CD4-positive, alpha-beta T cell treated with Interleukin-12 subunit alpha and Interleukin-12 subunit beta, for 1 hour (primary cell): Measurements from ENCODE around the gene BTBD3.

ENCODE experiments used
- DNase-seq: peaks from one replicate; pipeline ENCODE4 v3.0.0-alpha.2; 2020

BTBD3 gene

GRCh38 chr20:11917663-11918062, at the start of gene BTBD3:
Gene BTBD3 (plus strand): TSS chr20:11917893. CDS start chr20:11918276, 383 bp downstream.
- no peak for DNase-seq

GRCh38 chr20:11869641-11870040, 48.1 kb upstream of the BTBD3 start:
- DNase-seq = no peak

- no peak for DNase-seq
These were observed 47.3 kb upstream of the BTBD3 start for GRCh38 chr20:11870411-11870810.

DNA sequence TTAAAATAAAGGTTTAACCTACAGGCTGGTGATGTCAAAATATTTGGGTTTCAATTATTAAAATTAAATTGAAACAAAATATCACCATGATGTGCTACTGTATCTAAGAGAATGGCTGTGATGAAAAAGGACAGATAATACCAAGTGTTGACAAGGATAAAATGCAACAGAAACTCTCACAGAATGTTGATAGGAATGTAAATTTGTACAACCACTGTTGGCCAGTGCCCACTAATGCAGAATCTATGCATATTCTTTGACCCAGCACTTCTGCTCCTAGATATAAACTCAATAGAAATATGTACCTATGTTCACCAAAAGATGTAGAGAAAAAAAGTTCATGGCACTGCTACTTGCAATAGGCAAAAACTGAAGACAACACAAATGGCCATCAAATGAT, 41.1 kb upstream of the BTBD3 start:
- no peak for DNase-seq

GRCh38 chr20:11880680-11881079, 37.0 kb upstream of the BTBD3 start:
- DNase-seq = no peak

DNA sequence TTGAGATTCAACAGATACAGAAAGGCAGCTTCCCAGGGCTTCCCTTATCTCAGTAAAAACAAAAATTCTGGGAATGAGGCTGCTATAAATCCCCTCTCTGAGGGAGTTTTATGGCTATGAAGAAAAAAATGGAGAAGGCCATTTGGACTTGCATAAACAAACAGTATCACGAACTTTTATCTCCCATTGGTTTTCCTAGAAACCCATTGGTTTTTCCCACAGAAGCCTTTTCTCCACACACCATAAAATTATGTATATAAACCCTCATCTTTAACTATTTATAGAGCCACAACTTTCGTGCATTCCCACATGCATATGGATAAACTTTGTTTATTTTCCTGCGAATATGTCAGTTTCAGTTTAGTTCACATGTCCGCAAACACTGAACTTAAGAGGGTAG, 36.2 kb upstream of the BTBD3 start:
- no peak for DNase-seq

DNA sequence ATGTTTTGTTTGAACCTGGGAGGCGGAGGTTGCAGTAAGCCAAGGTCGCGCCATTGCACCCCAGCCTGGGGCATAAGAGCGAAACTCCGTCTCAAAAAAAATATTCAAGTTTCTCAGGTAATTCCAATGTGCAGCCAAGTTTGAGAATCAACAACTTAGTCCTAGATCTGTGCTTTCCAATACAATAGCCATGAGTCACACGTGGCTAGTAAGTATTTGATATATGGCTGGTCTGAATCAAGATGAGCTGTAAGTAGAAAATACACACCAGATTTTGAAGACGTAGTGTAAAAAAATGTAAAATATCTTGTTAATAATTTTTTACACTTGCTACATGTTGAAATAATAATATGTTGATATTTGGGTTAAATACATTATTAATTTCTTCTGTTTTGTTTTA, 35.0 kb upstream of the BTBD3 start:
- DNase-seq = no peak

DNA sequence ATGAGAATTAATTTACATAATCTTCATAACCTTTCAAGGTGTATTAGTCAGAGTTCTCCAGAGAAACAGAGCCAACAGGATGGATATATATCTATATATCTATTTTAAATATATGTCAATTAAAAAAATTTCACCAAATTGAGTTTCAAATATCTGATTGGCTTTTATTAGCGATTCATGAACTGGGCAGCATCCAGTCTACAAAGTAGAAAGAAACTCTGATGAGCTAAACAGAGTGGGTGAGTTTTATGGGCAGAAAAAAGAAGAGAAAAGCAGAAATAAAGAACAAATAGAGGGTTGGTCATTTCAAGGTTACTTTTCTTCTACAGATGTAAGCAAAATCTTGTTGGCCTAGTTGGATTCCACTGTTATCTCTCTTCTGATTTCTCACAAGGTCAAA, 29.0 kb upstream of the BTBD3 start:
- no peak for DNase-seq

GRCh38 chr20:11890331-11891076, 27.2 kb upstream of the BTBD3 start:
- peak; percentile 26 for DNase-seq

DNA sequence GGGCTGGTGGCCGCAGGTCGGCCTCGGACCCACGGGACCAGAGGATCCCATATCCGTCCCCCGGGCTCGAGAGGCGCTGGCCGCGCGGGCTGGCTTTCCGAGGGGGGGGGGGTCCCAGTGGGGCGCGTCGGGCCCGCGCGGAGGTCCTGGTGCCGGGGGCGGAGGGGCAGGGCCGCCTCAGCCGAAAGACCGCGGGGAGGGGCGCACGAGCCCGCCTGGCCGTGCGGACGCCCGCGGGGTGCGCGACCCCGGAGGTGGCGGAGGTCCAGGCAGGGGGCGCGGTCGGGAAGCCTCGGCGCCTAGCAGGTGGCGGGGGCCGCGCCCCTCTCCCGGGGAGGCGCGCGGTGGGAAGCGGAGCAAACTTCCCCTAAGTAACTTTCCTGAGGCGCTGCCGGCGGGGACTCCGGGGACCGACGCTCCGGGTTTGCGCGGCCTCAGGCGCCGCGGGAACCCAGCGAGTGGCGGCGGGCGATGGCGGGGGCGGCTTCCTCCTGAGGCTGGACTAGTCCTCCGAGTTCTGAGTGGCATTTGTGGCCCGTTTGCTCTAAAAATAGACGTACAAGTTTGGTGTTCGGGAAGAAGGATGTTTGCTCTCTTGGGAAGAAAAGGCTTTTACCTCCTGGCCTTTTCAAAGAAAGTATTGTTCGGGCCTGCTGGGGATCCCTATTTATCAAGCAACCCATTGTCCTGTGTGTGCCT, 26.5 kb upstream of the BTBD3 start:
- no peak for DNase-seq

GRCh38 chr20:11891776-11892545, 25.7 kb upstream of the BTBD3 start:
- peak; percentile 35 for DNase-seq

- DNase-seq = no peak
These were observed 23.6 kb upstream of the BTBD3 start for GRCh38 chr20:11894062-11894461.

- DNase-seq = no peak
These were observed 21.8 kb upstream of the BTBD3 start for GRCh38 chr20:11895861-11896387.

DNA sequence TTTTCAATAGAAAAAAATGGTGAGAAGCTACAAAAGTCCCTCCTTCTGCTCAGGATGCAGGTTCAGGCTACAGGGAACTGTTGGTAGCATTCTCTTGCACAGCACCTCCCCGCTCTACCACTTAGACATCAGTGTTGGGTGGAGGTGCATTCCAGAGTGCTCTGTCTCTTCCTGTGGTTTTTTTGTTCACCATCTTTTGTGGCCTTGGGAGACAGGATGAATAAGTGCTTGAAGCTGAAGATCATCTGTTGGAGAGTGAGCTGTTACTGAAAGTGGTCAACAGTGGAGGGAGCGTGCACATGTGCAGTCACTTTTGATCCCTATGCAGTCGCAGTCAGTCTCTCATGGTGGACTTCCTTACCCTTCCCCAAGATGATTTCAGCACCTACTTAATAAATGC, 16.6 kb upstream of the BTBD3 start:
- DNase-seq = no peak

DNA sequence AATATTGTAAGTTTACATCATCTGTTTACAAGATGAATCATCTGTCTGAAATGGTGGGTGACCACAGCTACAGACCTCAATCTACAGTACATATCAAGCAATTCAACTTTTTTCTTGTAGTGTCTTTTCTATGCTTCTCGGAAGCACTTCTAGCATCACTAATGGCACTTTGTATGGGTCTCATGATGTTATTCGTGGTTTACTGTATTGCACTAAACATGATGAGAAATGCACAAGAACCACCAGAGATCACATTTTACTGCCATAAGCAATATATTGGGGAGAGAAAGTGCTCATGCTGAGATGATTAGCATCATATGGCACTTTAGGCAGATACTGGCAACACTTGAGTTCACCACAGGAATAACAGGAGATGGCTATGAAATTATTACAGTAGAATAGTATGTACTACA, 15.4 kb upstream of the BTBD3 start:
- no peak for DNase-seq

DNA sequence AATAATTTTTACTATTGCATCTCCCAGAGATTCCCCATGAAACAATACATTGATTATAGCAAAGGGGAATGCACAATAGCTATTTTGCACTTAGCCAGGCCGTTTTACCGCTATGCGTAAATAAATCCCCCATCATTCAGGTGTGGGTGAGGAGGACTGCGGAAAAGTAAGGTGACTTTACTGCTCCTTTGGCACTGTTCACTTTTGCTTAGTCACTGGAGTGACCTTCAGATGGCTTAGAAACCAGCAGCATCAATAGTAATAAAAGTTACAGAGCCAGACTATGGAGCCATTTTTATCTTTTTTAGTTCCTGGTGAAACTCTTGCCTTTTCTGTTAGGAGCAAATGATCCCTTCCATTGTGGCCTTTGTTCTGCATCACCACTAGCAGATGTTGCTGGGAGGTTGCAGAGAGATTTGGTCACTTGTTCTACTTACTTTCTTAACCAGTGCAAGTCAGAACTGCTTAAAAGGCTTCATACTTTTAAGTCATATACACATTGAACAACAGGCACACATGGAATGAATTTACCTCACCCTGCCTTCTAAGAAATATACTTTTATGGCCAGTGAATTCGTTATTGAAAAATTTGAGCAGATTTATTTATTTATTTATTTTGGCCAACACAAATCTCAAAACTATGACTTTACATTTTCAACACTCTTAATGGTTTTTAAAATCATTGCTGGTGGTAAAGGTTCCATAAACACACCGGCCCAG, 12.1 kb upstream of the BTBD3 start:
- no peak for DNase-seq

- DNase-seq = no peak
These were observed 10.8 kb upstream of the BTBD3 start for GRCh38 chr20:11906626-11907480.

GRCh38 chr20:11907621-11908020, 10.1 kb upstream of the BTBD3 start:
- no peak for DNase-seq

DNA sequence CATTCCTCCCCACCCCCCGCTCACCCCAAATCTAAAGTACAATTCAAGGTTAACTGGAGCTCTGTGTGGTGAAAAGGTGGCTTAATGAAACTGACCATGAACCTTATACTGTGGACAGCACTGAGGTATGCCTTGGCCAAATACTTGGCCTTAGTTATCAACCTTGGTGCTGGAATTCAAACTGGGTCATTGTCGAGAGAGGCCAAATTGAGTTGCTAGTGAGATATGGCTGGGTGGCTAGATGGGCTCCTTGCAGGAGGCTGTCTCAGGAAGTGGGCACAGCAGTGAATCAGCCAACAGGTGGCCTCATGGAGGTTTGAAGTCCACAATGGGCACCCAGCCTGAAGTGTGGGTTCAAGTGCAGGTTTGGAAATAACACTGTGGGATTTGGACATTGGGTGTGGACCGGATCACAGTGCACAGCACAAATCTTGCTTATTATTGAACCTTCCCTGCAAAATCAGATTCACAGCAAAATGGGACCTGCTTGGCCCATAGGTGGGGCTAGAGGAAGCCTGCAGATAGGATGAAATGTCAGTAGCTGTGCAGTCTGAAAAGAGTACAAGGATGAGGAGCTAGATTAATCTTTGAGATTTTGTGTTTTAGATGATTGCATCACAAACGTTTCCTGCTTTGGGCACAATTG, 5.6 kb upstream of the BTBD3 start:
- DNase-seq = no peak

DNA sequence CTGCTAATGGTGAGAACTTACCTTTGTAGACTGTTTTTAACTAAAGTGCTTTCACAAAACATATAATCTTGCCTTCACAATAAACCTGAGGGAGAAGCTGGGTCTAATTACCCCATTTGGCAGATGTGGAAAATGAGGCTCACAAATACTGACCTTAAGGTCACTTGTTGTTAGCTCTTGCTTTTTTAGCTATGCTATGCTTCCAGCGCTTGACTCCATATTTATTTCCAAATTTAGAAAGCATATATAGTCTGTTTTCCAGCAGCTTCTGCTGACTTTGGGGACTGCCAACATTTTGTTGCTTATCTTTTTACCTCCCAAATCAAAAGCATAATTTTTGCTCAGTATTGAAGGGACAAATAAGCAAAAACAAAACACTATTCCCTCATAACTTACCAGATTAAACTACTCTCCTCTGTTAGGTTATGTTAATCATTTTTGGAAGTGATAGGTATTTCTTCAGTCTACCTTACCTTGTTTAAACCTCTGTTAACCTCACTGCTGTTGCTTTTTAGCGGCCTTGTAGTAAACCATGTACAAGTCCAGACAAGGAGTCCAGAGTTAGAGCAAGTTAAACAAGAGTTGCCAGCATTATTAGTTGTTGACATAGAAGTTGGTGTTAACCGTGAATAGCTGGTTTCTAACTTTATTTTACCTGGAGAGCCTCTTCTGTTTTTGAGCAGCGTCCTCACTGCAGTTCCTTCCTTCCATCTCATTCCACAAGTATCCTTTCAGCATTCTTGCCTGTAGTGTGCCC, 4.9 kb upstream of the BTBD3 start:
- DNase-seq = no peak
